Dermis blood vessel endothelial cell (primary cell): Measurements from ENCODE around the gene KLHL24. TPM values are rescaled to one million over a fixed set of nuclear protein-coding genes. Genes with fewer than 3 reads are reported as not detected.
A peak's percentile ranks its signal among the peaks of the same experiment; 100 is the strongest.
"Not testable (repeated sequence)": the region's sequence is repeated elsewhere in the genome, so short reads cannot be mapped to it uniquely, and the experiment has no call there.

Experiments
- DNase-seq: peaks from one replicate; pipeline ENCODE4 v3.0.0; 2010
- total RNA-seq: library from RNA; depleted of rRNA; stranded (reverse); fragments of >200 nt; gene quantifications from 2 replicates; pipeline ENCODE4 v1.2.3, GENCODE V29; 2014

The KLHL24 gene
- total RNA-seq, 1 donor from 2014 or later = 139 TPM

- DNase-seq = peak; percentile 97
Measured at GRCh38 chr3:183636221-183637105, 1.0 kb downstream of the KLHL24 start.

GRCh38 chr3:183637106-183637486, 1.7 kb downstream of the KLHL24 start:
- no peak for DNase-seq

GRCh38 chr3:183637633-183638032, 2.2 kb downstream of the KLHL24 start:
- DNase-seq = not testable (repeated sequence)

DNA sequence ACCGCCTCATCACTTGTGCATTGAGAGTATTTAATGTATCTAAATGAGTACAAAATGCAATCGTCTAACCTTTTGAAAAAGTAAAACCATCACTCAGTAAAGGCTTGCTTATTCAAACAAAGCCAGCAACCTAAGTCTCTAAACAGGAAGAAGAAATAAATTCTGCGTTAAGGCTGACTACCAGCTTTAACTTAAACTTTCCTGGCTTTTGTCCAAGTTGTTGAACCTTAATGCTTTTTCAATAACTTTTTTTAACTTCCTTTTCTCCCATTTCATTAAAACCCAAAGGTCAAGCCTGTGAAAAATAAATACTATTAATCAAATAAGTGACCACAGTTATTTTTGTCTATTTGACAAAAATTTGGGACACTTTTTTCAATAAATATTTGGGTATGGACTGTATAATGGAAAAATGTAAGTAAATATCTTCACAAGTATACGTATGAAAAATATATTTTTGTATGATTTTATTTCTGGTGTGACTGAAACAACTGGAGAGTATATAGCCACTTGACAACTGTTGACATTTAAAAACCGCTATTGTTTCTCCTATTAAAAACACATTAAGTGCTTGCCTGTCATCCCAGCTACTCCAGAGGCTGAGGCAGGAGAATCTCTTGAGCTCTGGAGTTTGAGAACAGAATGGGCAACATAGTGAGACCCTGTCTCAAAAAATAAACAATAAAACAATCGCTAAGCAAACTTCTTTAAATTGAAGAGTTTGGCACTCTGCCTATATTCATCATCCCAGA, 2.9 kb downstream of the KLHL24 start:
- peak; percentile 36 for DNase-seq

GRCh38 chr3:183640635-183641034, 5.2 kb downstream of the KLHL24 start:
- not testable (repeated sequence) for DNase-seq

DNA sequence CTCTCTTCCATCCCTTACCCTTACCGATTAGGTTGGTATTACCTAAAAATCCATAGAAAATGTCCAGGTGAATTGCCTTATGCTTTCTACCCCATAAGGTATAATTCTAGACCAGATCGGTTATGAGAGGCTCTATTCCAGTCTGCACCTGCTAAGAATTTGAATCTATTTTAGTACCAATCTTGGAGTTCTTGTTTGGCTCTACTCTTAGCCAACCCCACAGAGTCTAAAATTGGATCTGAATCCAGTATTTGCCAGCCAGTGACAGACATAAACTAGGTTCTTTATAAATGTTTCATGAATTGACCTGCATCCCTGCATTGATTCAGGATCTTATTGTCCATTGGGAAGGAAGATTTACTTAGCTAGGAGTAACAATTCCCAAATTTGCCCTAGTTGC, 6.5 kb downstream of the KLHL24 start:
- no peak for DNase-seq

GRCh38 chr3:183644244-183644643, 8.8 kb downstream of the KLHL24 start:
- DNase-seq = peak; percentile 40

DNA sequence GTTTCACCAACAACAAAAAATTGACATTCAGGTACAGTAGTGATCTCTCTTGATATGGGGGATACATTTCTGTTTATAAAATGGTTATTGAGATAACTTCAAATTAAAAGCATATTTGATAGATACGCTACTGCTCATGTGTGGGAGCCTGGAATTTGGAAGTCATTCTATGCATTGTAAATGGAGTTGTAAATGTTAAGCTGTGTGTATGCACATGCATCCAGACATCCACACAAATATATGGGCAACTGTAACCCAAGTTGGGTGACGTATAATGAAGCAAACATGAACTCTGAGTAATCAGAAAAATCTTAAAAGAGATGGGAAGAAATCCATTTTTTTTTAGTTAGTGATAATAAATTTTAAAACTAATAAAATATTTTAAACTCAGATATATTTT, 9.8 kb downstream of the KLHL24 start:
- DNase-seq = no peak

DNA sequence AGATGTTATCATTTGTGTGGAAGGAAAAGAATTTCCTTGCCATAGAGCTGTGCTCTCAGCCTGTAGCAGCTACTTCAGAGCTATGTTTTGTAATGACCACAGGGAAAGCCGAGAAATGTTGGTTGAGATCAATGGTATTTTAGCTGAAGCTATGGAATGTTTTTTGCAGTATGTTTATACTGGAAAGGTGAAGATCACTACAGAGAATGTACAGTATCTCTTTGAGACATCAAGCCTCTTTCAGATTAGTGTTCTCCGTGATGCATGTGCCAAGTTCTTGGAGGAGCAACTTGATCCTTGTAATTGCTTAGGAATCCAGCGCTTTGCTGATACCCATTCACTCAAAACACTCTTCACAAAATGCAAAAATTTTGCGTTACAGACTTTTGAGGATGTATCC, 15.1 kb downstream of the KLHL24 start:
- DNase-seq = no peak

- peak; percentile 25 for DNase-seq
Measured at GRCh38 chr3:183653209-183654064, 18.0 kb downstream of the KLHL24 start.

DNA sequence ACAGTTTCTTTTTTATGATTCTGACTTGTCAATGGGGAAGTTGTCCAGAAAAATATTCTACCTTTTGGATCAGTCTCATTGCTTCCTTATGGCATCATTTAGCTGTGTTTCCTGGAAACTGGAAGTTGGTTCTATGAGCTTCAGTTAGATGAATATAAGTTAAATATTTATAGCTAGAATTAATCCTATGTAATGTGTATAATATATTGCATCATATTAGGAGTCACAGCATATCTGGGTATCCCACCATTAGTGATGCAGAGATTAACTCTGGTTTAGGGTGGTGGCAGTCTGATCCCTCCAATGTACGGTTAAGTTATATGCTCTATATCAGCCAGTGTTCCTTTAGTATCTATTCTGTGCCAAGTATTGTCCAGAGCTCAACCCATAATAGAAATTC, 19.3 kb downstream of the KLHL24 start:
- no peak for DNase-seq

DNA sequence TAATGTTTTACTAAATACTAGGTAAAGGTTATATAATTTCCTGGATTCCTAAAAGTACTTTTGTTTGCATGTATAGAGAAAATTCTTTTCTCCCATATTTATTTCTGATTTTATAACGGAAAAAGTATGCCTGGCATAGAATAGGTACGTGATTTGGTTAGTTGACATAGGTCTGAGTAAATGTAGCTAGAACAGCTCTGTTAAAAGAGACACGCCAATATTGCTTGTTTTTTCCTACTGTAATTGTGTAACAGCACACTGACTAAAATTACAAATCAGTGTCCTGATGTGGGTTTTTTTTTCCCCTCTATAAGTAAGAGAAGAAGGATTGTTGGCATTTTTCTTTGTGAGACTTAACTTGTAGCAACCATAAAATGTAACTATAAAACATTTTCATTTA, 26.7 kb downstream of the KLHL24 start:
- DNase-seq = no peak

DNA sequence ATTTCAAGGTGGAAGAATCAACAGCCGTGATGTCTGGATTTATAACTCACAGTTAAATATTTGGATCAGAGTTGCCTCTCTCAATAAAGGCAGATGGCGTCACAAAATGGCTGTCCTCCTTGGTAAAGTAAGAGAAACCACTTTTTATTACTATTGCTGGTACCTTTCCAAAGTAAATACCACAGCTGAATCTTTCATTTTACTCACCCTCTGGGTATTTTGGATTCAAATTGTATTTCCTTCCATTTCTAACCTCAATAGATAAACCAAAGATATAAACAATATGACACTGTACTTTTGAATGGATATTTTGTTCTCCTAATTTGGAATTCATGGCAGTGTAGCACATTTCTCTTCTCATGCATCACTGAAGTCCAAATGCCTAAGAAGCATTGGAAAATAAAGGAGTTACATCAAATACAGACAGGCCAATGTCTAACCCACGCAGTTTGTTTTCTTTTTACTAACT, 29.5 kb downstream of the KLHL24 start:
- DNase-seq = peak; percentile 49

DNA sequence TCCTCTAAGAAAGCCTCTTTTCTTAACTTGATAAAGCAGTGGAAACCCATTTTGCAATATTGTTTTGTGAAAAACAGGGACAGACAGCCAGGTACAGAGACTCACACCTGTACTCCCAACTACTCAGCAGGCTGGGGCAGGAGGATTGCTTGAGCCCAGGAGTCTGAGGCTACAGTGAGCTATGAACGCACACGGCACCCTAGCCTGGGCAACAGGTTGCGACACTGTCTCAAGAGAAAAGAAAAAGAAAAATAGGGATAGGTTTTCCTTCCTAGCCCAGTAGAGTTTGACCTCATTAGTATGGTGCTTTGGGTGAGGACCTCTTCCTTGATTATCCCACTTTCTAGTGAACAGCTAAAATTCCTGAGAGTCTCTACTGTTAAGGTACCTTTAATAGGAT, 44.6 kb downstream of the KLHL24 start:
- no peak for DNase-seq

DNA sequence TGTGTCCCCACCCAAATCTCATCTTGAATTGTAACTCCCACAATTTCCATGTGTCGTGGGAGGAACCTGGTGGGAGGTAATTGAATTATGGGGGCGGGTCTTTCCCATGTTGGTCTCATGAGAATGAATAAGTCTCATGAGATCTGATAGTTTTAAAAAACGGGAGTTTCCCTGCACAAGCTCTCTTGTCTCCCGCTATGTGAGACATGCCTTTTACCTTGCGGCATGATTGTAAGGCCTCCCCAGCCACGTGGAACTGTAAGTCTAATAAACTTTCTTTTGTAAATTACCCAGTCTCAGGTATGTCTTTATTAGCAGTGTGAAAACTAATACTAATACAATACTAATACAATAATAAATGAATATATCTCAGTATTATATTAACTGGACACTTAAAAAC, 52.3 kb downstream of the KLHL24 start:
- DNase-seq = no peak

DNA sequence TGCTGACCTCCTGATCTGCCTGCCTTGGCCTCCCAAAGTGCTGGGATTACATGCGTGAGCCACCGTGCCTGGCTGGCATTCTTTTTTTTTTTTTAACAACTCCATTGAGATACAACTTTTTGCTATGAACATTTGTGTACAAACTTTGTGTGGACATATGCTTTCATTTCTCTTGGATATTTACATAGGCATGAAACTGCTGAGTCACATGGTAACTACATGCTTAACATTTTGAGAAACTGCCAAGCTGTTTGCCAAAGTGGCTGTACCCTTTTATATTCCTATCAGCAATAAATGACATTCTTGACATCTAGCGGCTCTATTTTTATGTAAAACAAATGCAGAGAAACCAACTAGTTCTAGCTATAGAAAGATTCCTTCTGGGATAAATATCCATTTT, 53.5 kb downstream of the KLHL24 start:
- DNase-seq = no peak

- DNase-seq = not testable (repeated sequence)
Measured at GRCh38 chr3:183689621-183690020, 54.2 kb downstream of the KLHL24 start.

DNA sequence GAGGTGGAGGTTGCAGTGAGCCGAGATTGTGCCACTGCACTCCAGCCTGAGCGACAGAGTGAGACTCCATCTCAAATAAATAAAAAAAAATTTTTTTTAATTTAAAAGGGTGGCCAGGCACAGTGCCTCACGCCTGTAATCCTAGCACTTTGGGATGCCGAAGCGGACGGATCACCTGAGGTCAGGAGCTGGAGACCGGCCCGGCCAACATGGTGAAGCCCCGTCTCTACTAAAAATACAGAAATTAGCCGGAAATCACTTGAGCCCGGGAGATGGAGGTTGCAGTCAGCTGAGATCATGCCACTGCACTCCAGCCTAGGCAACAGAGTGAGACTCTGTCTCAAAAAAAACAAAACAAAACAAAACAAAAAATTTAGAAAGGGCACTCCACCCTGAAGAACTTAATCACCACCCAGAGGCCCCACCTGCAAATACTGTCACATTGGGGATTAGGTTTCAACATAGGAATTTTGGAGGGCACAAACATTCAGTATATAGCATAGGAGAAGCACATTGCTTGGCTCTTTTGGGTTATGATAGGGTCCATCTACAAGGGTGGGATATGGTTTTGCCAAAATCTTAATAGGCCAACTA, 55.1 kb downstream of the KLHL24 start:
- no peak for DNase-seq

DNA sequence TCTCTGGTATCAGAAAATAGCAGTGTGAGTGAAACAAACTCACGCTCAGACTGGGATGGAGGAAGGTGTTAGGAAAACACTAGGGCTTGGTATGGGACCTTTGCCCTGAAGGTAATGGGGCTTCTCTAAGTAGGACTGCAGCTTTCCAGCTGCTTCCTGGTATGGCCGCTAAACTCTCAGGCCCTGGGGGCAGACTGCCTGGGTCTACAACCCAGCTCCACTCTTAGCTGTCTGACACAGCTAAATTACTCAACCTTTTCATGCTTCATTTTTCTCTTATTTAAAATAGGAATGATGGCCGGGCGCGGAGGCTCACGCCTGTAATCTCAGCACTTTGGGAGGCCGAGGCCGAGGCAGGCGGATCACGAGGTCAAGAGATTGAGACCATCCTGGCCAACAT, 57.0 kb downstream of the KLHL24 start:
- DNase-seq = peak; percentile 14

DNA sequence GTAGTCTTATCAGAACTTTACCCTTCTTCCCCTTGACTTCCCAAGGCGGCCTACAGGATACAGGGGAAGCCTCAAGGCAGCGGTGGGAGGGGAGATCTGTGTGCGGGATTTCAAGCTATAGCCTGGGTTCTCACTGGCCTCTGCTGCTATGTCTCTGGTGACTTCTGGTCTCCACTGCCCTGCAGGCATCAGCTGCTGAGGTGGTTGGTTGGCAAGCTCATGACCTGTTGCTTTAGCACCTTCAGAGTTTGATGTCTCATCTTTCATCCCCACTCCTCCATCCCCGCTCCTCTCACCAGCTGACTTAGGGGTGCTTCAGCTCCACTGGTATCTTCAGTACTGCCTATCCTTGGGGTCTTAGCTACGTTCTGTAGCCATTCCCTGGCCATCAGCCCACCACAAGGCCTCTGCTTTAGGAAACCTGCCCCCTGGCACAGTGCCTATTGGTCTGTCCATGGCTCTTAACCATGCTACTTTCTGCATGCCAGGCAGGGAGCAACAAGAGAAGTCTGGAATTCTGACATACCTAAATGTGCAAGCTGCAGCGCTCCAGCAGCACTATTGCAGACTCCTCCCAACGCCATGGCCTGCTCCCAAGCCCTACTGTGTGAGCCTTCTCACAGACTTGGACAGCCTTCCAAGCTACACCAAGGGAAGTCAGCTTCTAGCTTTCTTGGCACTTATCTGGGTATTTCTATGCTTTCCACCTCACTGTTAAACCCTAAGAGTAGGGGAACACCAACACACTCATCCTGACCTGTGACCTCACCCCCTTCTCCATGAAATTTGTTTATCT, 60.3 kb downstream of the KLHL24 start:
- no peak for DNase-seq

DNA sequence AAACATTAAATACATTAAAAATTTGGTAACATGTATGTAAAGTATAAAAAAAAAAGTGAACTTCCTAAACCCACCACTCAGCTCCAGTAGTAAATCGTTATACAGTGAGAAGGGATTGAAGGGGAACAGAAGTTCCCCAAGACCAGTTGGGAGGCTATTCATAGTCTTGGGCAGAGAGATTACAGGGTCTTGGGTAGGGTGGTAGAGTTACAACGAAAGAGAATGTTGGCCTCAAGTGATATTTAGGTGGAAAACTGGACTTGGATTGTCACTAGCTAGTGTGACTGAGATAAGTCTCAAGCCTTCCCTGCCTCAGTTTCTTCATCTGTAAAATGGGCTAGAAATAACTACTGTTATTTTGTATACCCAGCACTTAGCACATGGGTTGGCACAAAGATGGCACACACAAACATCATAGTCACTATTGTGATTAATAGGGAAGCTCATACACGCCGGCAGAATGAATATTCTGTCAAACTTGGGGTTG, 61.7 kb downstream of the KLHL24 start:
- DNase-seq = no peak
